GM19395 (cell line): Measurements from ENCODE around the gene CR2.
"Not testable (repeated sequence)": the region's sequence is repeated elsewhere in the genome, so short reads cannot be mapped to it uniquely, and the experiment has no call there.

ENCODE experiments used
- ATAC-seq: cut with Tn5 transposase; IDR thresholded peaks from one replicate; pipeline ENCODE4 v1.9.1; 2021; ENCODE audit warnings: mild to moderate bottlenecking, moderate library complexity; ENCODE audit not compliant: unreplicated experiment

CR2 gene

DNA sequence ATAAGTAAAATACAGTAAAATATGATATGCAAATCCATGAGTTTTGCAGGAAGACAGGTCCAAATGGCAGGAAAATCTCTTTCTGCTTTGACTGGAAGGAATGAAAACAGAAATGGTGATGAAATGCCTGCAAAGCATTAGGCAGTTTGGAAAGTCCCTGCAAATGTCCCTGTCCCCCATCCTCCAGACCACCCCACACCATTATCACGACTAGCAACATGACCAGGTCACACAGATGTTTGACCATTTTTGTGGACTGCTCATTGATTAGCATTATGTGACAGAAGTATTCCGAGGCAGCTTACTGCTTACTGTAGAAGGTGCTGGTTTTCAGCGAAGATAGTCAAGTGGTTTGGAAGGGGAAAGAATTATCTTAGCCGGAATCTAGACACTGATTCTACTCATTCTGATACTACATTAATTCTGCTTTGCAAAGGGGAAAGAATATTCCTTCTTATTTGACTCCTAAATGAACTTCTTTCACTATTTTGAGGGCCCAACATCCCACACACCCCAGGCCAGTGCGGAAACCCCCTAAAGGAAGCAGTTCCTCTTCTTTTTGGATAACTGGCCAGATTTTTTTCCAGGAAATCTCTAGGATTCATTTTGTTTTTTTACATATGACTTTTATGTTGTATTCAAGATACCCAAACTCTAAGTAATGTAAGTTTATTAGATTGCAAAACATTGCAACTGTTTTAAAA is 9.5 kb upstream of the CR2 start:
- peak; percentile 58 for ATAC-seq

DNA sequence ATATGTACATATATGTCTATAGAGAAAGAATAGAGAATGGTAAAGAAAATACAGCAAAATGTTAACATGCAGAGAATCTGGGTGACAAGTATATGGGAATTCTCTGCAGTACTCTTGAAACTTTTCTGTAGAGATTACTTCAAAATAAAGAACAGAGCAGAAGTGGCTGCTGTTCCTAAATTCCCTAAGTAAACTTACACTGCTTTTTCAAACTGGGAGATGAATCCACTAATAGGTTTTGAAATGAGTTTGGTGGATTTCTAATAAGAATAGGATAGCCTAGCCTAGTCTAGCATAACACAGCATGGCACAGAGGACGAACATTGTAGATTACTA is 450 bp upstream of the CR2 start:
- no peak for ATAC-seq

GRCh38 chr1:207455183-207455754 is 1.1 kb downstream of the CR2 start:
- peak; percentile 51 for ATAC-seq

DNA sequence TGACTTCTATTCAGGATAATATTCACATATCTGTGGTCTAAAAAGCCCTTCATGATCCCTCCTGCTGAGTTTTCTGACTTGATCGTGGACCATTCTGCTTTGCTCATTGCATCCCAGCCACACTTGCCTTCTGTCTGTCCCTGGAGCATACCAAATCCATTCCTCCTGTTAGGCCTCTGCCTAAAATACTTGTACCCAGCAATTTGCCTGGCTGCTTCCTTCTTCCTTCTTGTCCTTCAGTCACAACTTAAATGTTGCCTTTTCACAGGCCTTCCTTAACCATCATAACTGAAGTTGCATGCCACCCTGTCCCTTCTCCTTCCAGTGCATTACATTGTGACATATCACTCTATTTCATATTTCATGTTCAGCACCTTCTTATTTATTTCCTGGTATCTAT is 4.3 kb downstream of the CR2 start:
- ATAC-seq, result no peak

GRCh38 chr1:207459008-207459407 is 4.9 kb downstream of the CR2 start:
- no peak for ATAC-seq

DNA sequence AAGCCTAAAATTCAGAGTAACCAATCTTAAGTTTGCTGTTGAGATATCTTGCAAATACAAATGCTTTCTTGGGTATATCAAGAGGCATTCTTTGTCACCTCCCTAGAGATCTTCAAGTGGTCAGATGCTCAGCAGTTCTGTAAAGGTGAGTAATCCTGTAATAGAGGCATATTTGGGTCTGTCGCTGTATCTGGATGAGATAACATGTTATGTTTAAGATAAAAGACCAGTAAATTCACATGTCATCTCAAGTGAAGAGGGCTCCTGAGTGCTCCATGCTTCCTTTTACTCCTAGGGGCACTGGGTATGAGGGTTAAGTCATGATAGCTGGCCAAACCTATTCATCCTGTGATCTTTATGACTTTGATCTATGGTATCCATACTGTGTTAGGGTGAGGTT is 7.5 kb downstream of the CR2 start:
- ATAC-seq, result no peak

DNA sequence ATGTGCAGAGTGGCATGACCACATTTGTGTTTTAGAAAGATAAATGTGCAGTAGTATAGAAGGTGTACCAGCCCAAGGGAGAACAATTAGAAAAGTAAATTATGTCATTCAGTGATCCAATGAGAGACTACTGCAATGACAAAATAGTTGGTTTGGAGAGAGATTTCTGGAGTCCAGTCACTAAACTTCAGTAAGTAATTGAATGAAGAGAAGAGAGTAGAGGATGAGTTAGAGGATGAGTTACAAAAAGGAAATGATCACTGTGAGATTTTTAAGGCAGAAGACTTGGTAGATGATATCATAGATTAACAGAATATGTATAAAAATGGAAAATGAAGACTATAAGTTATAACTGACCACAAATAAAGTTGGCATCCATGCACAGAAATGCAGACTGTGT is 8.4 kb downstream of the CR2 start:
- no peak for ATAC-seq

DNA sequence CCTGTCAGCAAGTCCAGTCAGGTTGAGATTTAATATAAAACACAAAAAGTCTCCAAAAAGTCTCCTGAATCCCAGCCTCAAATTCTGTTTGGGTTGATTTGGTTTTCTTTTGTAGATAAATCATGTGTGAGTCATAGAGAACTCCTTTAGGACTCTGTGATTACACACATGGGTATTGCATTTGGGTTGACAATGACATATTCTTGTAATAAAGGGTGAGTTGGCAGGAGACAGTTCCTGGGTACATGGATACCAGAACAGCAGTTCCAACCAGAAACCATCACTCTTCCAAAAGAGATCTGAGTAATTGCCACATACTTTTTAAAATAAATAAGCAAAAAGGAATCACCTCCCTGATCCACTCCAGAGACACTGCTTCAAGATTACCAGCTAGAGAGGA is 8.9 kb downstream of the CR2 start:
- ATAC-seq, result no peak

DNA sequence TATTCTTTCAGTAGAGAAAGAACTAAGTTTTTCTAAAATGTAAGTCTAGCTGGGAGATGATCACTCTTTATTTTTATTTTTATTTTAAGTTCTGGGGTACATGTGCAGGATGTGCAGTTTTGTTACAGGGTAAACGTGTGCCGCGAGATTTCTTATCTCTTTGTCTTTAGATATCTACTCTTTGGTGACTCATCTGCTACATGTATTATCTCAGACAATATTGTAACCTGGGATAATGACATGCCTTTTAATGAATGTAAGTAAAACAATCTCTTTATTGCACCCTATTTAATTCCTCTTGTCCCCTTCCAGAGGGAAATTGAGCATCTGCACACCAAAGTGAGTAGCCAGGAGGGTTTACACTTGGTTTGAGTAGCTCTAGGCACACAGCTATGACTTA is 9.4 kb downstream of the CR2 start:
- ATAC-seq, result no peak

GRCh38 chr1:207470927-207471326 is 16.8 kb downstream of the CR2 start:
- ATAC-seq, result no peak

GRCh38 chr1:207474210-207474609 is 20.1 kb downstream of the CR2 start:
- ATAC-seq, result no peak

DNA sequence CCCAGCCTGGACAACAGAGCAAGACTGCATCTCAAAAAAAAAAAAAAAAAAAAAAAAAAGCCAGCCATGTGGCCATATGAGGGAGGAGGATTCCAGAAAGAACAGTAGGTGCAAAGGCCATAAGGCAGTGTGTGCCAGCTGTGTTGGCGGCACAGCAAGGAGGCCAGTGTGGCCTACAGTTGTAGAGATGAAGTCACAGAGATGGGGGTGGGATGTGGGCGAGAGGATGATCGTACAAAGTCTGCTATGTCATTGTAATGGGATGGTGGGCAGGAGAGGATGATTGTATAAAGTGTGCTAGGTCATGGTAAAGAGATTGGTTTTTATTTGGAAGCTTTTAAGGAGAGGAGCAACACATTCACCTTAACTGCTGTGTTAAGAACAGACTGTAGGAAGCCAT is 32.1 kb downstream of the CR2 start:
- no peak for ATAC-seq

DNA sequence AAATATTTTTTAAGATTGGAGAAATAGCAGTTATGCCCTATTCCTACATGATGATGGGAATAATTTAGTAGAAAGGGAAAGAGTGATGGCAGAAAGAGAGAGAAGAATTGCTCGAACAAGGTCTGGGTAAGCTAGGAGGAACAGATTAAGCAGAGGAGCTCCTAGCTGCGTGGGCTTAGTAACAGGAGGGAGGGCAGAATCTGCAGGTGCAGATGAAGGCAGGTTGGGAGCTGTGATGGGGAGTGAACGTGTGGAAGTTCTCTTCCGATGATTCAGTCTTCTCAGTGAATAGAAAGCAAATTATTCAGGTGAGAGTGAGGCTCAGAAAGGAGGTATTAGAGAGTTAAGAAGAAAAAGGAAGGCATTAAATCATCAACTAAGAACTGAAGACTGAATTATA is 33.5 kb downstream of the CR2 start:
- ATAC-seq, result no peak

DNA sequence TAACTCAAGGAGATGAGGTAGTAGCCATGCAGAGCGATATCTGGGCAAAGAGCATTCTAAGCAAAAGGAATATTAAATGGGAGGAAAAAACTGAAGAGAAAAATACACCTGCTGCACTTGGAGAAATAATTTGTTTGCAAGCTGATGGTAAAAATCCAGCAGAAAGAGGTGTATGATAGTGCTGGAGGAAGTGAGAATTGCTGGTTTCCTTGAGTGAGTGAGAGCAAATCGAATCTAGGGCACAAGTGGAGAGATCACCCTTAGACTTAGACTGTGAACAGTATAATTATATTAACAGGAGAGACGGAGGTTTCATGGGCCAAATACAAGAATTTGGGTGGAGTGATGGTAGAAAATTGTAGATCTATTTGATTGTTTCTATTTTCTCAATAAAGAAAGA is 39.1 kb downstream of the CR2 start:
- no peak for ATAC-seq

GRCh38 chr1:207494171-207494570 is 40.0 kb downstream of the CR2 start:
- no peak for ATAC-seq

DNA sequence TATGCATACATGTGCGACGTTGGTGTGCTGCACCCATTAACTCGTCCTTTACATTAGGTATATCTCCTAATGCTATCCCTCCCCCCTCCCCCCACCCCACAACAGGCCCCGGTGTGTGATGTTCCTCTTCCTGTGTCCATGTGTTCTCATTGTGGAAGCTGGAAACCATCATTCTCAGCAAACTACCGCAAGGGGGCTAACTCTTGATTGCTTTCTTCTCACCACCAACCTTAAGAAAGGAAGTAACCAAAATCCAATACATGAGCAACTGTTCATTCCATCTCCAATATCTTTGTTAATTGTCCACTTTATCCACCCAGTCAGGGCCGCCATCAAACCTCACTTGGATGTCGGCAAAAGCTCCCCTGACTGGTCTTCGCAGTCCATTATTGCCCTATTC is 41.2 kb downstream of the CR2 start:
- not testable (repeated sequence) for ATAC-seq

GRCh38 chr1:207495801-207496792 is 42.0 kb downstream of the CR2 start, which contains the start of gene CR1:
CR1 (plus strand) TSS chr1:207496157; CDS start chr1:207496268, 111 bp downstream.
- peak; percentile 62 for ATAC-seq

DNA sequence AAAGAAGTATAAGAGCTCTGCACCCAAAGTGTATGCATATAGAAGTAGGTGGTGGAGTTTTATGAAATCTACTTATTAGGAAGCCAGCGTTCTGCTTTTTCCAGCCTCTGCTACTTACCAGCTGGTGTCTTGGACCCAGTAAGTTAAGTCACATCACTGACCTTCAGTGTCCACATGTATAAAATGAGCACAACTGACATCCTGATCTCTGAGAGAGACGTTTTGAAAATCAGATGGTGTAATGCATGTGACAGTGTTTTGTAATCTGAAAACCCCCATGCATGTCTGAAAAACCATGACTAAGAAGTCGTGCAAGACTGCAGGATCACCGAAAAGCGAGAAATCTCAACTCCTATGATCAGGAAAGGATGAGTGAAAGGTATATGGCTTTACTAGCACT is 43.8 kb downstream of the CR2 start:
- no peak for ATAC-seq

DNA sequence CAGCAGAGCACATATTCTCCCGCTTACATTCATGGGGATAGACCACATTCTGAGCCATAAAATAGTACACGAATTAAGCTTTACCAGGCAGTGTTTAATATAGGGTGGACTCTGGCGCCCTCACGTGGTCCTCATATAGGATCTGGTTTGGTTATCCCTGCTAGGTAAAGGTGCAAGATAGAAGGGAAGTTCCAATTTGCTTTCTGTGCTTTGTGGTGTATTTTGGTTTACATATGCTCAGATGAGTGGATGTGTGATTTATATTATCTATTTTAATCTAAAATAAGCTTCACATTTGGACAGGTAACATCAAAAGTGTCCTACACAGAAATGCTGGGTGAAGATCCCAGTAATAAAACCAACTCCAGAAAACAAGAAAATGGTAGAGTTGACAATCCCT is 45.4 kb downstream of the CR2 start:
- ATAC-seq, result no peak

DNA sequence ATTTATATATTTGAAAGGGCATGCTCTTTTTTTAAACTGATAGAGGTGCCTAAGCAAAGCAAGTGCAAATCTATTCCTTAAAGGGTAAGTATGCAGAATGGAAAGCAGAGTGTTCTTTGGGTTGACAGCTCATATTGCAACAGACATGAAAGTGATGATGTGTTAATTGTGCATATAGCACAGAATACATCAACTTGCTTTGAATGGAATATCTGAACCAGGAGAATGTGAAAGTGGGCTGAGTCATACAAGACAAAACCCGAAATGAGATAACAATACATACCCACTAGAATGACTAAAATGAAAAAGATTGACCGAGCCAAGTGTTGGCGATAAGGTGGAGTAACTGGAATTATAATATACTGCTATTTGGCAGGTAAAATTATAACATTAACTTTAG is 46.2 kb downstream of the CR2 start:
- ATAC-seq, result no peak

- ATAC-seq, result no peak
These were observed 46.9 kb downstream of the CR2 start for GRCh38 chr1:207501071-207501470.

GRCh38 chr1:207502726-207503125 is 48.6 kb downstream of the CR2 start:
- no peak for ATAC-seq
